HCT116 (cell line): ENCODE results near the gene PDE2A. TPM values are rescaled to one million over a fixed set of nuclear protein-coding genes. Genes with fewer than 3 reads are reported as not detected.

Experiments used
- ATAC-seq: fragments of 200-7000 bp; cut with Tn5 transposase; 2 replicates; pipeline ENCODE4 v1.9.1; 2020; ENCODE audit warnings: mild to moderate bottlenecking, moderate library complexity
- BruUV-seq: library from RNA; stranded (reverse); fragments of 400-500 nt; replicated peaks from 2 replicates; lab custom pipeline; 2021; lab: Mats Ljungman, UMichigan
- CTCF ChIA-PET: fragments of 300-600 bp; sonication (Branson Sonifier 250); formaldehyde crosslinking; loops from one replicate; lab custom pipeline; 2021; ENCODE audit warnings: antibody characterized with exemption; lab: Charles Lee
- POLR2A ChIA-PET: fragments of 300-600, 350-600 bp; sonication (Branson Sonifier 250); formaldehyde crosslinking; loops from one replicate; lab custom pipeline; 2021; ENCODE audit warnings: antibody characterized with exemption; lab: Charles Lee
- RAD21 ChIA-PET, 2 experiments: fragments of 300-600 bp; sonication (Branson Sonifier 250); formaldehyde crosslinking; loops; one replicate each; lab custom pipeline; 2023; ENCODE audit warnings: low total read pairs in 2 of 2; ENCODE audit not compliant: uncharacterized antibody in 2 of 2, unreplicated experiment in 2 of 2, low non-redundant PET in 1 of 2; lab: Charles Lee
- DNase-seq: peaks from one replicate; pipeline ENCODE4 v3.0.0-alpha.2; 2010; ENCODE audit warnings: low read depth, low spot score
- H2AFZ ChIP-seq: fragments of 200-600 bp; shearing (Covaris generic), sonication (generic); 2 replicates; pipeline ENCODE4 v1.6.1; 2017; ENCODE audit warnings: low read depth, mixed run types, mixed read lengths, antibody characterized with exemption, low read length; ENCODE audit not compliant: poor library complexity, severe bottlenecking
- H3K27ac ChIP-seq: 2 replicates; pipeline ENCODE4 v1.5.1; 2012; ENCODE audit warnings: low read depth, low read length
- H3K27me3 ChIP-seq: fragments of 200-600 bp; sonication (generic); 2 replicates; pipeline ENCODE4 v1.6.1; 2016; ENCODE audit warnings: mixed run types, low read length, mixed read lengths; ENCODE audit not compliant: insufficient read depth
- H3K36me3 ChIP-seq, 2 experiments: fragments of 200-500 bp in 1 of 2; fragments of 200-600 bp in 1 of 2; sonication (Bioruptor generic) in 1 of 2; sonication (generic) in 1 of 2; 2 replicates each; pipeline versions ENCODE4 v1.5.1 to v1.6.1; 2014 to 2016; ENCODE audit warnings: low read length in 2 of 2, inconsistent platforms in 1 of 2, mixed read lengths in 1 of 2, mixed run types in 1 of 2; ENCODE audit not compliant: insufficient read depth in 2 of 2, control insufficient read depth in 1 of 2
- H3K4me1 ChIP-seq, 2 experiments: fragments of 200-600 bp in 1 of 2; sonication (generic) in 1 of 2; 2 replicates each; pipeline versions ENCODE4 v1.5.1 to v1.6.1; 2012 to 2017; ENCODE audit warnings: low read length in 2 of 2, inconsistent platforms in 1 of 2, mild to moderate bottlenecking in 1 of 2, mixed read lengths in 1 of 2, mixed run types in 1 of 2, moderate library complexity in 1 of 2; ENCODE audit not compliant: insufficient read depth in 2 of 2, control insufficient read depth in 1 of 2
- H3K4me2 ChIP-seq: fragments of 200-600 bp; sonication (generic); 2 replicates; pipeline ENCODE4 v1.6.1; 2017; ENCODE audit warnings: mixed run types, low read length, mixed read lengths
- H3K4me3 ChIP-seq, 2 experiments: fragments of 200-600 bp in 1 of 2; sonication (generic) in 1 of 2; replicated peaks in 1 of 2; 2 replicates each; pipeline ENCODE4 v1.5.1; 2011 to 2016; ENCODE audit warnings: low read length in 2 of 2, control low read depth in 1 of 2, low read depth in 1 of 2, mild to moderate bottlenecking in 1 of 2, mixed read lengths in 1 of 2, mixed run types in 1 of 2
- H3K79me2 ChIP-seq: fragments of 200-600 bp; sonication (generic); 2 replicates; pipeline ENCODE4 v1.6.1; 2017; ENCODE audit warnings: mild to moderate bottlenecking, mixed run types, low read length, moderate library complexity, mixed read lengths; ENCODE audit not compliant: insufficient read depth
- H3K9ac ChIP-seq: fragments of 200-600 bp; sonication (generic); 2 replicates; pipeline ENCODE4 v1.6.1; 2016; ENCODE audit warnings: low read length, mixed read lengths
- H3K9me2 ChIP-seq: fragments of 200-600 bp; sonication (generic), shearing (Covaris generic); 2 replicates; pipeline ENCODE4 v1.6.1; 2017; ENCODE audit warnings: mixed run types, mild to moderate bottlenecking, moderate library complexity; ENCODE audit not compliant: insufficient read depth
- H3K9me3 ChIP-seq, 2 experiments: fragments of 200-500 bp in 1 of 2; fragments of 200-600 bp in 1 of 2; sonication (Bioruptor generic) in 1 of 2; sonication (generic) in 1 of 2; 2 replicates each; pipeline ENCODE4 v1.6.1; 2014 to 2017; ENCODE audit warnings: low read length in 2 of 2, mixed read lengths in 2 of 2, inconsistent platforms in 1 of 2, low read depth in 1 of 2, mild to moderate bottlenecking in 1 of 2, mixed run types in 1 of 2, moderate library complexity in 1 of 2; ENCODE audit not compliant: control insufficient read depth in 1 of 2, insufficient read depth in 1 of 2
- H4K20me1 ChIP-seq: fragments of 200-600 bp; sonication (generic), shearing (Covaris generic); 2 replicates; pipeline ENCODE4 v1.6.1; 2017; ENCODE audit warnings: mixed run types, mild to moderate bottlenecking, moderate library complexity; ENCODE audit not compliant: insufficient read depth
- JUND ChIP-seq: IDR thresholded peaks from 2 replicates; pipeline ENCODE4 v1.6.1; 2012
- POLR2AphosphoS5 ChIP-seq: IDR thresholded peaks from 2 replicates; pipeline ENCODE4 v1.6.1; 2011; ENCODE audit warnings: mild to moderate bottlenecking, low read depth, low read length, moderate library complexity
- ZFX ChIP-seq: fragments of 450-650 bp; IDR thresholded peaks from 2 replicates; pipeline ENCODE4 v1.6.1; 2017
- ZNF274 ChIP-seq: fragments of 200-500 bp; sonication (Bioruptor generic); IDR thresholded peaks from 2 replicates; pipeline ENCODE4 v1.6.1; 2014; ENCODE audit warnings: mild to moderate bottlenecking, low read depth, low read length, inconsistent platforms
- intact Hi-C: fragments of 100-400 bp; cut with micrococcal nuclease; formaldehyde crosslinking; loops from 2 replicates; pipeline ENCODE4 v1.10.0; 2022
- total RNA-seq: library from RNA; stranded (reverse); gene quantifications from one replicate; pipeline ENCODE4 v1.2.1, GENCODE V29; 2021; ENCODE audit not compliant: unreplicated experiment
- TF ChIP-seq, protein P1 (sequence below): IDR thresholded peaks from 2 replicates; pipeline ENCODE4 v1.6.1; 2012

PDE2A gene
- total RNA-seq, 1 experiment from 2014 or later = 7.6 TPM

DNA sequence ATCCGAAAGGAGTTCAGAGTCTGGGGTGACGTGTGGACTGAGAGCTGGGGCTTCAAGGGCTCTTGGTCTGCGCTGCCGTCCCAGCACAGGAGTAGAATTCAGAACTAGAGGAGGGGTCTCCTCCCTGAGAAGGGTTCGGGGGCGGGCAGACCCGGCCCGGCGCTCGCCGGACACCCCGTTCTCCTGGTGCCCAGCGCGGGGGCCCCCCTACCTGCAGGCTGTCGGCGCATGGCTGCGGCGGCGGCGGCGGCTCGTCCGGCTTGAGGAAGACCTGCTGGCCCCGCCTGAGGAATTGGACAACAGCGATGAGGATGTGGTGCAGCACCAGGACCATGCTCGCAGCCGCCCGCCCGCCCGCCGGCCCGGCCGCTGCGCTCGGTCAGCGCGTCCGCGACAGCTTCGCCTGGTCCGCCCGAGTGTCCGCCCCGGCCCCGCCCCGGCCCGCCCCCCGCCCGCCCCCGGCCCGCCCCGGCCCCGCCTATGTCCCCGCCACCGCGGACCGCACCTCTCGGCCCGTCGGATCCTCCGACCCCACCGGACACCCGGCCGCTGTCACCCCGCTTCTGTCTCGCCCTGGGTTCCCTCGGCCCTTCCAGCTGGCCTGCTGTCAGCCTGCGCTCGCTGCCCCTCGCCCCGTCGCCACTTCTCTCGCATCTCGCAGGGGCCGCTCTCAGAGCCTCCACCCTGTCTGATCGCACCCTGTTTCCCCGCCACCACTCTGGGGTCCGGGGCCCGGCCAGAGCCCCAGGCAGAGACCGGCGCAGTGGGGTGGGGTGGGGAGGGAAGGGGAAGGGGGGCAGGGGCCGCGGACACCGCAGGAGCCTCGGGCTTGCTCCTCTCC lies 32.0 kb downstream of the PDE2A start:
- Histone ChIP-seq H3K27me3 (peaks cover 13% of the 10 kb centered on the region; the same call in 1 of the 2 replicates), H4K20me1 (no peaks in the 10 kb centered on the region), H3K9me2 (no peaks in the 10 kb centered on the region), H3K9ac (peak overlapping the region; percentile 45), H3K4me1 (peaks cover 7 to 28% of the 10 kb centered on the region in 2 experiments), H3K9me3 (no peaks in the 10 kb centered on the region), H3K36me3 (no peaks in the 10 kb centered on the region), H3K27ac (no peak overlapping the region; the same call in 1 of the 2 replicates), H3K4me2 (peak overlapping the region; percentile 91), H2AFZ (no peak overlapping the region), H3K79me2 (no peaks in the 10 kb centered on the region), H3K4me3 (peak overlapping the region; percentile 44 to 61)
- RAD21 ChIA-PET = interaction anchor here (0.7 to 1.5 kb wide), 3 partner anchors 43 to 56 kb away, joined by 3 to 7 read pairs (median 3); no protein-coding TSS in a partner anchor
- ATAC-seq (peak; percentile 71), DNase-seq (no peak)
- BruUV-seq = no TSS peak
- CTCF ChIA-PET = interaction anchor here (2.6 to 2.8 kb wide), 3 partner anchors 43 to 171 kb away, joined by 14 to 16 read pairs (median 16); no protein-coding TSS in a partner anchor
- POLR2A ChIA-PET = interaction anchor here (0.7 to 1.3 kb wide), 2 partner anchors 40 to 55 kb away, joined by 3 to 4 read pairs; no protein-coding TSS in a partner anchor
- TF ChIP-seq JUND = no peak
- TF ChIP-seq, protein P1, sequence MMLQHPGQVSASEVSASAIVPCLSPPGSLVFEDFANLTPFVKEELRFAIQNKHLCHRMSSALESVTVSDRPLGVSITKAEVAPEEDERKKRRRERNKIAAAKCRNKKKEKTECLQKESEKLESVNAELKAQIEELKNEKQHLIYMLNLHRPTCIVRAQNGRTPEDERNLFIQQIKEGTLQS = no peak
- peak; percentile 66 for TF ChIP-seq POLR2AphosphoS5
- TF ChIP-seq ZNF274 = no peak
- intact Hi-C loops = loop anchor here (2.0 kb wide), 1 partner anchor 159 kb away; no protein-coding TSS in a partner anchor

DNA sequence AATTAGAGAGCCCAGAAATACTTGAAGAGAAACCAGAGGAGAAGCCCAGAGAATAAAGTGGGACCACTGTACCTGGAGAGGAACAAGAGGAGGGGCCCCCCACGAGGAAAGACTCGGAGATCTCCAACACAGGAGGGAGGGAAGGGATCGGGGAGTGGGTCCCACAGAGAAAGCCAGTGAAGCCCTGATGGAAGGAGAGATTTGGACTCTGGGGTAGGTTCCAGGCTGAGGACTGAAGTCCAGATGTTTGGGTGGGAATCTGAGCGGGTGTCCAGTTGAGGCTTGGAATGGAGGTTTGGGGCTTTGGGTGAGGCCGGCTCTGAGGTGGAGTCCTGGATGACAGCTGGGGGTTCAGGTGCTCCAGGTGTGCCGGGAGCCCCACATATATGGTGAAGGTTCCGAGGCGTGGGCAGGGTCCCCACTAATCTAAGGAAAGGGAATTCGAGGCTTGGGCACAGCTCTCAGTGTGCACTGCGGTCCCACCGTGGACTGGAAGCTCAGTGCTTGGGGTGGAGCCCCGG lies 32.6 kb downstream of the PDE2A start:
- DNase-seq = no peak
- no peak for ATAC-seq
- Histone ChIP-seq H3K4me1 (peaks cover 11 to 31% of the 10 kb centered on the region in 2 experiments), H3K36me3 (no peaks in the 10 kb centered on the region), H2AFZ (no peak overlapping the region), H3K27me3 (peaks cover 13% of the 10 kb centered on the region; the same call in 1 of the 2 replicates), H3K9me3 (no peaks in the 10 kb centered on the region), H3K79me2 (no peaks in the 10 kb centered on the region), H3K9ac (peak overlapping the region; percentile 44), H3K9me2 (no peaks in the 10 kb centered on the region), H3K4me2 (peak overlapping the region; percentile 91), H4K20me1 (no peaks in the 10 kb centered on the region), H3K4me3 (peak overlapping the region; percentile 42 to 61), H3K27ac (no peak overlapping the region; the same call in 1 of the 2 replicates)
- BruUV-seq = no TSS peak
- intact Hi-C loops = loop anchor here (2.0 kb wide), 1 partner anchor 159 kb away; no protein-coding TSS in a partner anchor
- TF ChIP-seq ZFX = no peak
- ChIA-PET RAD21 (no interaction called here), CTCF (interaction anchor here (2.7 to 2.8 kb wide), 2 partner anchors 42 to 55 kb away, joined by 14 to 16 read pairs; no protein-coding TSS in a partner anchor), POLR2A (interaction anchor here (1.3 kb wide), 1 partner anchor 54 kb away, joined by 3 read pairs; no protein-coding TSS in a partner anchor)
